Medulla oblongata (tissue), 1 donor: Measurements from ENCODE around the gene MAN1C1.

ENCODE experiments used
- DNase-seq: peaks from one replicate; pipeline ENCODE4 v3.0.0-alpha.2; 2015; ENCODE audit errors: extremely low spot score

MAN1C1 gene

DNA sequence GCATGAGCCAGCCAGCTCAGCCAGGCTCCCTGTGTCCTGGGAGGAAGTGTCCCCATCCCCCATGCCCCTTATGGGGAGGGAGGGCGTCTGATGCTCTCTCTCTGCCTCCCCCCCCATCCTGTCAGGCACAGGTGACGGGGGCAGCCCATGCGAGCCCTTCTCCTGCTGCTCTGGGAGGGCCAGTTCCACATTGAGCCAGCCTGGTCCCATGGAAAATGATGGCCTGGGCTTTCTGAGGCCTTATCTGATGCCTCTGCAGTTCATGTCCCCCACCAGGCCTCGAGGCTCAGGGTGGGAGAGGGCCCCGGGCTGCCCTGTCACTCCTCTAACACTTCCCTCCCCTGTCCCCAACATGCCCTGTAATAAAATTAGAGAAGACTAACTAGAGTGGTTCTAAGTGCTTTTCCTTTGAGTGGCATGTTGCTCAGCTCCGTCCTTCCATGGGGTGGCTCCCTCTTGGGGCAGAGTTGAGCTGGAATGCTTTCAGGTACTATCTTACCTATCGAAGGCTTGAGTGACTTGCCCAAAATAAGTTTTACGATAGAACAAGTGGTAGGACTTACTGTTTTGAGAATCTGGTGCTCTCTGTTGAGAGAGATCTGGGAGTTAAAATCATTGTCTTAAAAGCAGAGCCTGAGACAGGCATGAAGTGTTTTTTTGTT, 201.4 kb downstream of the MAN1C1 start:
- no peak for DNase-seq

DNA sequence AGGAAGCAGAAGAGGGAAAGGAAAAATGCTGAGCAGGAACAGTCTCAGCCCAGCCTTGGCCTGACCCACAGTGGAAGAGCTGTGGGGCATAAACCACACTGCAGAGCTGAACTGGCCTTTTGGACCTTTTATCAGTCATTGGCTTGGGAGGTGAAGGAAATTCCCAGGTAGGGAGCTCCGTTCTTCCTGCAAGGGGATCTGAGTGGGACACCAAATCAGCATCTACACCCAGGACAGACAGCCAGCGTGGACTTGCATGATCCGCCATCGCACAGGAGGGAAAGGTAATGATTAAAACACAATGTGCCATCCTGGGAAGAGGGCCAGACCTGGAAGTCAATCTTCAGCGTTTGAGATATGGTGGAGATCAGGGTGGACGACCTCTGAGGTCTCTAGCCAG, 202.0 kb downstream of the MAN1C1 start:
- no peak for DNase-seq

DNA sequence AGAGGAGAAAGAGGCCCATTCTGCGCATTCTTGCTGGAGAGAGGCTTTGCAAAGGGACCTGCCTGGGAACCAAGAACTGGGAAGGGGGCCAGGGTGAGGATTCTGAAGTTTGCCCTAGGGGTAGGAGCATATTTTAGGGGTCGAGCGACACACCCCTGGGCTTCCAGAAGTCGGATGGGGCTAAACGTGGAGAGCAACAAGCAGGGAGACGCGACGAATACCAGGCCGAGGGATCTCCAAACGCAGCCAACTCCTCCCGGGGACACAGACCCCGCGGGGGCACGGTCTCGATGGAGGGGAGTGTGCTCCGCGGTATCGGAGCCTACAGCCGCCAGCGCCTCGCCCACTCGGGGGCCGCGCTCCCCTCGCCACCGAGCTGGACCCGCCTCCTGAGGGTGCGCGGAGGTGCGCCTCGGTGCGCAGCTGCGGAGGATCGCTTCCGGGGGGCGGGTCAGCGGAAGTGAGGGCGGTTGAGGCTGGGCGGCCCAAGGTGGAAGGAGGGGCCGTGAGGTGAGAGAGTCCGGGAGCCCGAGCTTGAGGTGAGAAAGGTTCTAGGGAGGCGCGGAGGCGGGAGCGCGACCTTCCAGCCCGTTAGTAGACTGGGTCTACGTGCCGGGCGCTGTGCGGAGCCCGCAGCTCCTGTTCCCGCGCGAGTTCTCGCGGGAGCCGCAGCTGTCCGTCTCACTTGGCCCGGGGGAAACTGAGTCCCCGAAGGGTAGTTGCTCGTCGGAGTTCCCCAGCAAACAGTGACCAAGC, 203.1 kb downstream of the MAN1C1 start, which contains the start of gene MTFR1L:
MTFR1L (plus strand) TSS at position 464 of the 756 bp plus-strand sequence. CDS start 3,151 bp downstream, outside the sequence.
- DNase-seq: peak; percentile 86

DNA sequence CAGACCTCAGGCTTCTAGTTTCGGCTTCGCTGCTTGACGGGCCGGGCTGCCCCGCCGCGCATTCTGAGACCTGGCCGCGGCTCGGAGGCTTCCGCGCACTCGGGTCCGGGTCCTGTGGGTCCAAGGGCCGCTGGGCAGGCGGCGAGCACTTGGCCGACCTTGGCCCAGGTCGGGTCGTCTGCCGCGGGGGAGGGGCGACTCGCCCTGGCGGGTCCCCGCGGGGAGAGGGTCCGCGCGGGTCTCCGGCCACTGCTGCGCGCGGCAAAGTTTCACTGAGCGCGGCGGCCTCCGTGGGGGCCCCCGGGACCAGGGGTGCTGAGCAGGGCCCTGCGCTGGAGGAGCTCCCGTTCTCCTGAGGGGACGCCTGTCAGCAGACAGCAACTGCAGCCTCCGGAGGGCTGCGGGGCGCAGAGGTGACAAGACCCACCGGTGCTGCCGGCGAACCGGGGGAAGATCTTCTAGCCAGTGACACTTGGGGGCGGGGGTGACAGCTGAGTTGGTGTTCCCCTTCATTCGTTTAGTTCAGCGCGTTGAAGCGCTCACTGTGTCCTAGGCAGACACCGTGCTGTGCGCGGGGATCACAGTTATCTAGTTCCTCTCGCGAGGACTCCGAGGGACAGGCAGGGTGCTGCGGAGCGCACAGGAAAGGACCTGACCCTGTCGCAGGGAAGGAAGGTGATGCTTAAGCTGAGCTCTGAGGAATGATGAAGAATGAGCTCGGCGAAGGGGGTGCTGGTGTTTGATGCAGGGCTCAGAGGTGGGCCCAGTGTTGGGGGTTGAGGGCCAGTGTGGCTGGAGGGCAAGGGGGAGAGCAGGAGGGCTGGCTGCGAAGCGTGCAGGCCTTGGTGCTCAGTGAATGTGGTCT, 203.9 kb downstream of the MAN1C1 start:
- DNase-seq: no peak

DNA sequence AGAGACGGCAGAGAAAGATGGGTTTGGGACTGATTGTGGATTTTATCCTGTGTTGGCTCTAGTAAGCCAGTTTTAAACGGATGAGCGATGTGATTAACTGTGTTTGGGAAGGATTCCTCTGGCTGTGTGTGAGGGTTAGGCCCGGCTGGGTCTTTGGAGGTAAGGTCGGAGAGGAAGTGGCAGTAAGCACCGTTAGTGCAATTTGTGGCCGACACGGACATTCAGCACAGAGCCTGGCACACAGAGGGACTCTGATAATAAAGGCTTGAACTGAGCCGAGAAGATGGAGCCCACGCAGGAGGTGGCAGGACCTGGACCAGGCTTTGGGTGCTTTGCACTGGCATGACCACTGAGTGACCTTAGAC, 204.5 kb downstream of the MAN1C1 start:
- DNase-seq: no peak

DNA sequence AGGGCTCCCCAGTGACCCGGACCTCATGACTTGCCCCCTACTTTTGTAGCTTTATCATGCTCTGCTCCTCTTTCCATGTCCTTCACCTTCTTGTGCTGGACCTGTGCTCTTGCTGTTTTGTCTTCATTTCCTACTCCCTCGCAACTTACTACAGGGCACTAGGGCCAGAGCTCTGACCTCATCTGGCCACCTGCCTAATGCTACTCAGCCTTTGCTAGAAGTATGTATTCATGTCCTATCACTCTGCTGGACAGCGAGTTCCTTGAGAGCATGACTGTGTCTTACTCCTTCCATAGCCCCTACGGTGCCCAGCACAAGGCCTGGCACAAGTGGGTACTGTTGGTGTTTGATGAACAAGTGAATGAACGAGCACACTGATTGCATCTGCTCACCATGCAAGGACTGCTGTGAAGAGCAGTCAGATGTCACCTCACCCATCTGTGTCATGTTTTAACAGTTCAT, 205.1 kb downstream of the MAN1C1 start:
- DNase-seq: no peak

DNA sequence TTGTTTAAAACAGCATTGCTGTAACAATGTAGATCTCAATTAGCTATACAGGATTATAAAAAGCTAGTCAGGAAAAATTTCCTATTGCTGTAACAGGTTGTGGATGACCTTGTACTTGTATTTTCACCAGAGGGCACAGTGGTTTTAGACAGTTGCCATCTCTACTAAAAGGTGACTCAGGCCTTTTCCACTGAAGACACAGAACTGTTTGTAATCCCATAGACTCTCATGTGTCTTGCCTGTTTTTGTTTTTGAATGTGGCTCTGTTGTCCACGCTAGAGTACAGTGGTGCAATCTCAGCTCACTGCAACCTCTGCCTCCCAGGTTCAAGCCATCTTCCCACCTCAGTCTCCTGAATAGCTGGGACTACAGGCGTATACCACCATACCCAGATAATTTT, 209.0 kb downstream of the MAN1C1 start:
- peak; percentile 43 for DNase-seq

DNA sequence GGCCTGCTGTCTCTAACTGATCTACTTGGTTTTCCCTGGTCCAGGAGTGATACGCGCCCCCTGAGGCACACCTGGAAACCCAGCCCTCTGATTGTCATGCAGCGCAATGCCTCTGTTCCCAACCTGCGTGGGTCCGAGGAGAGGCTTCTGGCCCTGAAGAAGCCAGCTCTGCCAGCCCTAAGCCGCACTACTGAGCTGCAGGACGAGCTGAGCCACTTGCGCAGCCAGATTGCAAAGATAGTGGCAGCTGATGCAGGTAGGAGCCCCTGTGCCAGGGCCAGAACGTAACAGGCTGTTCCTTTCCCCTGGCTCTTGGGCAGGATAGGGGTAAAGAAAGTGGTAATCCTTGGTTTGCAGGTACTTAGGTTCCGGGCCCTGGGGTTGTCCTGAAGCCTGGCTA, 210.0 kb downstream of the MAN1C1 start:
- no peak for DNase-seq

DNA sequence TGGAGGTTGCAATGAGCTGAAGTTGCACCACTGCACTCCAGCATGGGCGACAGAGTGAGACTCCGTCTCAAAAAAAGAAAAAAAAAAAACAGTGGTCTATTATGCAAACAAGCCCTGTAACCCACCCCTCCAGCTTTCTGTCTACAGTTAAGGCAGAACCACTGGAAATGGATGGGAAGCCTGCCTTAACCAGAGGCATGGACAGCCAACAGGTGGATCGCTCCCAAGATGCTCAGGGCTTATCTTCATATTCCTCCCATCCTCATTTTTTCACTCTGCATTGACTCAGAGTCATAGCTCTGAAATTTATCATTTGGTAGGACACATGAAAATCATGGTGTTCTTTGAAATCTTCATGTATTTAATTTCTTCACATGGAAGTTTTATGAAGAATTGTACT, 211.9 kb downstream of the MAN1C1 start:
- no peak for DNase-seq

DNA sequence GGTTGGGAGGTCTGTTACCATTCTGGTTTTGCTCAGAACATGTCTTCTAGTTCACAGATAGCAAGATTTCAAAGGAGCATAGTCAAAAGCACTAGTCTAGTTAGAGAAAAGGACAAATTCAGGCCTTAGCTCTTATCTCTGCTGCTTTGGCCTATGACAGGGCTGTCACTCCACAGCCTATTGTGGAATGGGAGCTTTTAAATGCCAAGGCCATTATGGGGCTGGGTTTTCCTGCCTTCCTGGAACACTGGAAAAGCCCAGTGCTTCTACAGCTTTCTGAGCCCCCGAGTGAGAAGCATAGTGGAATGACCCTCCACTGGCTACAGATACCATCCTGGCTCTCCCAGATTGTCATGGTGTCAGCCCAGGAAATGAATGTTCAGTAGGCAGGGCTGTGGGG, 212.5 kb downstream of the MAN1C1 start:
- no peak for DNase-seq

DNA sequence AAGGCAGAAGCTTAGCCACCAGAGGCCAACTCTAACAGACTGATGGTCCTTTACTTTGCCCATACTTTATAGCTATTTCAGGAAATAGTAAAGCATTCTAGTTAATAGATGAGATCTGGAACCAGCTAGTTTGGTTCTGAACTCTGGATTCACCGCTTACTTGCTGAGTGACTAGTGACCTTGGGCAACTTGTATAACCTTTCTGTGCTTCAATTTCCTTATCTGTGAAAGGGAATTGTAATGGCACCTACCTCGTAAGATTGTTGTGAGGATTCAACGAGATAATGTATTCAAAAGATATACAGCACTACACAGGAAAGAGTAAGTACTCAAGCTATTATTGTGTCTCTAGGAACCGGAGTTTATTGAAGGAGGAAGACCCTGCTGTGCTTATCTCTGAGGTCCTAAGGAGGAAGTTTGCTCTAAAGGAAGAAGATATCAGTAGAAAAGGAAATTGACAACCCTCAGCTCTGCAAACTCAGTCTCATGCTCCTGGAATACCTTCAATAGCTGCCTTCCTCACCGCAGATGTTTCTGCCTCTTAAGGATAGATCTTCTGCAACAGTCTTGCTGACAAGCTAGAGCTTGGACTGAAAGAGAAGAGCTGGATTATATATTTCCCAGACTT, 215.1 kb downstream of the MAN1C1 start:
- DNase-seq: no peak

DNA sequence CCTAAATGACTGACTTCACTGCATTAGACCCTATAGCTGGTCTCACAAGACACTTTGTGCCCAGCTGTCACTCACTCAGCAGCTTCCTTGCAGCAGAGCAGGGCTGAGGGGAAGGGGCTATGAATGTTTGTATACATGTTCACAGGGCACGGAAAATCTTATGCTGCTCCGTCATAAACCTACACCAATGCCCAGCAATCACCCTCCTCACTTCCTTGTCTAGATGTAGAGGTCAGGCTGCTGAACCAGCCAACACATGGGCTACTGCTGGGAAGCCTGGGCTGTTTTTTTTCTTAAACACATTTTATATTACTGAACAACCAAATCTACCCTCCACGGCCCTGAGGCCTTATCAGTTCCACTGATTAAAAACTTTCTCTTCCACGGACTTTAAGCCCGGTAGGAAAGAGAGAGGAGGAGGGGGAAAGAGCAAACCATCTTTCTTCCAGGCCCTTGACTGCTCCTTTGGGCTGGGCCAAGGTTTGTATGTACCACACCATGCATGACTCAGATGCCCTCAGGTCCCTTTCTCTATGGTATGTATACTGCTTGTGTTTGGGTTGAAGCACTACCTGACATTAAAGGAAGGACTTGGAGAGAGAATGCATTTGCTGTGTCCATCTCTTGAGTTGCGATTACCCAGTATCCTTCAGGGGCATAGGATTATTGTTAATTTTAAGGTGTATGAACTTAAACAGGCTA, 215.9 kb downstream of the MAN1C1 start:
- no peak for DNase-seq

DNA sequence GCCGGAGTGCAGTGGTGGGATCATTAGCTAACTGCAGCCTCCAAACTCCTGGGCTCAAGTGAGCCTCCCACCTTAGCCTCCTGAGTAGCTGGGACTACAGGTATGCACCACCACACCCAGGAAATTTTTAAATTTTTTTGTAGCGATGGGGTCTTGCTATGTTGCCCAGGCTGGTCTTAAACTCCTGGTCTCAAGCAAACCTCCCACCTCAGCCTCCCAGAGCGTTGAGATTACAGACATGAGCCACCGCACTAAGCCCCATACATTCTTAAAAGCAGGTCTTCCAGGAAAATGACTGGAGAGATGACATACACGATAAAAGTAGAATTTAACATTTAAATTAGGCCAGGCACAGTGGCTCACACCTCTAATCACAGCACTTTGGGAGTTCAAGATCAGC, 216.6 kb downstream of the MAN1C1 start:
- no peak for DNase-seq
